HG03354 (cell line): Measurements from ENCODE around the gene HCK.
"Not testable (repeated sequence)": the region's sequence is repeated elsewhere in the genome, so short reads cannot be mapped to it uniquely, and the experiment has no call there.

Experiments
- ATAC-seq: cut with Tn5 transposase; IDR thresholded peaks from one replicate; pipeline ENCODE4 v1.9.1; 2021; ENCODE audit warnings: mild to moderate bottlenecking; ENCODE audit not compliant: unreplicated experiment, poor library complexity, severe bottlenecking

Gene HCK

GRCh38 chr20:32027643-32028042 lies 24.4 kb upstream of the HCK start:
- ATAC-seq, result no peak

GRCh38 chr20:32028647-32029372 lies 23.2 kb upstream of the HCK start:
- no peak for ATAC-seq

GRCh38 chr20:32029561-32029960 lies 22.5 kb upstream of the HCK start:
- no peak for ATAC-seq

- peak; percentile 49 for ATAC-seq
Measured at GRCh38 chr20:32031007-32031958, 20.8 kb upstream of the HCK start.

- ATAC-seq, result no peak
Measured at GRCh38 chr20:32033316-32033715, 18.7 kb upstream of the HCK start.

GRCh38 chr20:32033721-32034120 lies 18.3 kb upstream of the HCK start:
- ATAC-seq, result not testable (repeated sequence)

- no peak for ATAC-seq
Measured at GRCh38 chr20:32034581-32035425, 17.2 kb upstream of the HCK start.

- no peak for ATAC-seq
Measured at GRCh38 chr20:32035426-32035779, 16.6 kb upstream of the HCK start.

GRCh38 chr20:32036252-32036651 lies 15.8 kb upstream of the HCK start:
- ATAC-seq, result no peak

GRCh38 chr20:32036716-32037485 lies 15.1 kb upstream of the HCK start:
- ATAC-seq, result no peak

GRCh38 chr20:32037929-32038328 lies 14.1 kb upstream of the HCK start:
- no peak for ATAC-seq

GRCh38 chr20:32040142-32040953 lies 11.7 kb upstream of the HCK start:
- ATAC-seq, result peak; percentile 68

- no peak for ATAC-seq
Measured at GRCh38 chr20:32045999-32046398, 6.0 kb upstream of the HCK start.

GRCh38 chr20:32050324-32050841 lies 1.7 kb upstream of the HCK start:
- no peak for ATAC-seq

GRCh38 chr20:32050851-32051556 lies 1.0 kb upstream of the HCK start:
- no peak for ATAC-seq

GRCh38 chr20:32051720-32052089 lies 337 bp upstream of the HCK start:
- no peak for ATAC-seq

- ATAC-seq, result no peak
Measured at GRCh38 chr20:32052778-32053362, 828 bp downstream of the HCK start.

GRCh38 chr20:32053648-32054047 lies 1.6 kb downstream of the HCK start:
- no peak for ATAC-seq
